Activated CD4-positive, alpha-beta T cell treated with anti-CD3 and anti-CD28 coated beads for 4 hours (primary cell): ENCODE measurements around the gene ASIC4.

ENCODE experiments used
- DNase-seq, 2 donors: peaks; one replicate each; pipeline ENCODE4 v3.0.0-alpha.2; 2020

ASIC4 gene

GRCh38 chr2:219554350-219554749, 40.1 kb downstream of the ASIC4 start:
- no peak for DNase-seq

- DNase-seq: no peak
Observed at GRCh38 chr2:219555956-219556355, 41.7 kb downstream of the ASIC4 start.

- no peak for DNase-seq
Observed at GRCh38 chr2:219556413-219556812, 42.1 kb downstream of the ASIC4 start.

DNA sequence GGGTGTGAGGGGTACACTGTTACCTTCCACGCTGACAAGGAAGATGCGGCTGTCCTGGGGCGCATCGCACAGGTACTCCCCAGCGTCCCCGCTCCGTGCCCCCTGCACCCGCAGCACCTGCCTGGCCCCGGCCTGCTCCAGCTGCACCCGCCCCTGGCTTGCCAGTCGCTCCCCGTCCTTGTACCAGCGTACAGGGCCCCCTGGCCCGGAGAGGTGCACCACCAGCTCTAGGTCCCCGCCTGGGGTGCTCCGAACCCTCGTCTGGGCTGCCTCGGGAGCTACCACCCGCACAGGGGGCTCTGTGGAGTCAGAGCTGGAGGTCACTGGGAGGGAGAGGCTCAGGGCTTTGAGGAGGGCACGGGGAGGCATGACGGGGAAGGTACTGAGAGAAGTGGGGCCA, 43.0 kb downstream of the ASIC4 start:
- DNase-seq: no peak

DNA sequence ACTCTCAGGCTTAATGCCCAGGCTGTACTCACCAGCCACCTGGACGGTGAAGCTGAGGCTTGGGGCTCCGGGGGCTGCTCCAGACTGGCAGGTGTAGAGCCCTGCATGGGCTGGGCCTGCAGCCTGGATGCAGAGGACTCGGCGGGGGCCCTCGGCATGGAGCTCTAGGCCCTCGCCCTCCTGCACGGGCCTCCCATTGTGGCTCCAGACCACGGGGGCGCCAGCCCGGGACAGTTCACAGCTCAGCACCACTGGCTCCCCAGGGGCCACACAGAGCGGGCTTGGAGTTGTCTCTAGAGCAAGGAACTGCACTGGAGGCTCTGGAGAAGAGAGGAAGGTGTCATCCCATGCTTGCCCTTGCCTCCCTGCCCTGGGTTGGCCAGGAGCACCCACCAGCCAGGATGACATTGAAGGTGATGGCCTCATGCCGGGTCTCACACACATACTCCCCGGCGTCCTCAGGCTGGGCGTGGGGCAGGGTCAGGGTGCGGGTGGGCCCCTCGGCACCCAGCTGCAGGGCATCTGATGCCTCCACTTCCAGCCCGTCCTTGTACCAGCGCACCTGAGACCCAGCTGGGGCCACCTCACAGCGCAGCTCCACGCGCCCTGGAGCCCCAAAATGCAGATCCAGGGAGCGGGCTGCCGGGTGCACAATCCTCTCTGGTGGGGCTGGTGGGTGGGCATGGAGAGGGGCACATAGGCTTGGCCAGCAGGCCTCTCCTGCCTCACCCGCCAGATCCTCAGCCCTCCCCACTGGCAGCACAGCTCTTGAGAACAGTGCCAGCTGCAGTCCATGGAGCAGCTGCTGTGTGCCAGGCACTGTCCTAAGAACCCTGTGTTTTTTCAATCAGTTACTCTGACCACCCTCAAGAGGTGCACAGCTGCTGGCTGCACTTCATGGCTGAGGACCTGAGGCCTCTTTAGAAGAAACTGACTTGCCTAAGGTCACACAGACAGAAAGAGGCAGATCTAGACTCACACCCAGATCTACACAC, 43.8 kb downstream of the ASIC4 start:
- DNase-seq: no peak

GRCh38 chr2:219559156-219559915, 45.1 kb downstream of the ASIC4 start:
- DNase-seq: no peak

GRCh38 chr2:219560037-219560892, 46.0 kb downstream of the ASIC4 start:
- DNase-seq: no peak

DNA sequence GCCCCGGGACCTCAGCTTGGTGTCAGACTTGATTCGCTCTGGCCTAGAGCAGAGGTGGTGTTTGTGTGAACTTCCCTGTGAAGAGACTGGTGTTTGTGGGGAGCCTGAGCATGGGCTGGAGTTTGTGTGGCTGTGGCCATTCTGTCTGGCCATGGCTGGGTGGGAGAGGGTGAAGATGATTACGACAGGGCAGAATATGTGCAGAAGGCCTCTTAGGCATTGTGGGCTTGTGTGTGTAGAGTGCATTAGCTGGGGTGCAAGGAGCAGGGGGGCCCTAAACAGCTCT, 46.6 kb downstream of the ASIC4 start:
- DNase-seq: no peak

DNA sequence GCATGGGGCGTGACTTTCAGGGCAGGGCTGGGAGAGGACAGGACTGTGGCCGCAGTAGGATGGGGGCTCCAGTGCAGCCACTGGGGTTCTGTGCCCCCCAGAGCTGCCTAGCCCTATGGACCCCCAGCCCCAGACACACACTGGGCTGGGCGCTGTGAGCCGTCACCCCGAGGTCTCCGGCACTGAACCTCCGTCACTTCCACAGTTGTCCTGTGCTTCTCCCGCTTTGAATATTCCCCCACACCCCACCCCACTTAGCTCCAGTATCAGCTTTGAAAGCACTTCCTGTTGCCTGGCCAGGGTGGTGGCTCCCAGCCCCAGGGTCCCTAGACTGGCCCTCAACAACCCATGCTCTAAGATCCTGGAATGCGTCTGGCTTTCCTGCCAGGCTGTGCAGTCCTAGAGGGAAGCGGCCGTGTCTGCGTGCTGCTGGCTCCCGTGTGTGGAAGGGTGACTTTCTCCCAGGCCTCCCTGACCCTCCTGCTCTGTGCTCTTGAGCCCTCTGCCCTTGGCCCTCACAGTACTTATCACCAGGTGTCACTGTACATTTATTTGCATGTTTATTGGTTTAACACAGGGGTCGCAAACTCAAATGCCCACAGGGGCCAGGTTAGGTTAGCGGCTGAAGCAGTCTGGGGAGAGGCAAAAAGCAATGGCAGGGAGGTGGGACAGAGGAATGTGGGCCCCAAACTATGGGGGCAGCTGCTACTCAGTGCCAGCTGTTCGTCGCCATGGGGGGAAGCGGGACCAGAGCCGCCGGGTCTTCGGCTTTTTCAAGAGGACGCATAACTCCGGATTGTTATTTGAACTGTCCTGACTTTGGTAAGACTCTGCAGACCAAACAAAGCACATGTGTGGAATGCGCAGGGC, 47.1 kb downstream of the ASIC4 start:
- DNase-seq: no peak

- DNase-seq: no peak
Observed at GRCh38 chr2:219562049-219563020, 48.1 kb downstream of the ASIC4 start.

- no peak for DNase-seq
Observed at GRCh38 chr2:219563271-219563928, 49.1 kb downstream of the ASIC4 start.

GRCh38 chr2:219565130-219566080, 51.1 kb downstream of the ASIC4 start:
- no peak for DNase-seq

GRCh38 chr2:219566640-219567039, 52.4 kb downstream of the ASIC4 start:
- DNase-seq: no peak

DNA sequence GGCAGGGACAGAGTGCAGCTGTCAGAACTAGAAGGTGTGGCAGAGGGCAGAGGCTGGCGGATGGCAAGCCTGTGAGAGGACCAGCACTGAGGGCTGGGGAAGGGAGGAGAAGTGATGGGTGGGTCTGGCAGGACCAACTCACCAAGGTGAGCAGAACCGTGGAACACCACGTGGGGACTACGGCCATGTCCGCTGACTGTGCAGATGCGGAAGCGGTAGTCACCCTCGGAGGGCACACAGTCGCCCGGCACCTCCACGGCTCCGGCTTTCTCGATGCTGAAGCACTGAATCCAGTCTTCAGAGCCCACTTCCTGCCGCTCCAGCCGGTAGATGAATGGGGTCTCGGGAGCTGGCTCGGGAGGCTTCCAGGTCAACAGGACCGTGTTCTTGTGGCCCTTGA, 52.8 kb downstream of the ASIC4 start:
- DNase-seq: no peak

- no peak for DNase-seq
Observed at GRCh38 chr2:219567791-219568361, 53.6 kb downstream of the ASIC4 start.

- DNase-seq: no peak
Observed at GRCh38 chr2:219569041-219569440, 54.8 kb downstream of the ASIC4 start.

DNA sequence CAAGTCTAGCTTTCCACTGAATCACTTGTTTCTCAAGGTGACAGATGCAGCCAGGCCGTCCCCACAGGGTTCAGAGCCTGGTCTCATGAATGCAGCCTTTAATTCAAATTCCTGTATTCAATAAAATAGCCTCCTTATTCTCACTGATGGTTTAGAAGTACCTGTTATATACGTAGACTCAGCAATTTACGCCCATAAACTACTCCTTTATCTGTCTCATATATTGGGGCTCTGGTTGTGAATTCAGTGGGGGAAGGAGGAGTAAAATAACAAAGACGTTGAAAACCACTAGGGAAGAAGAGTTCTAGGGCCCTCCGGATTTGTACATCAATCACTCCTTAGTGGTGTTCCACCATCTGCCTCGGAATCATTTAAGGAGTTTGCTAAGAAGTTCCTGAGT, 55.4 kb downstream of the ASIC4 start:
- DNase-seq: no peak

- no peak for DNase-seq
Observed at GRCh38 chr2:219570194-219570923, 56.1 kb downstream of the ASIC4 start.
